GM19438 (cell line): ENCODE data around the gene ZNF322.

ENCODE experiments used
- ATAC-seq: cut with Tn5 transposase; IDR thresholded peaks from one replicate; pipeline ENCODE4 v1.9.1; 2021; ENCODE audit warnings: low read depth; ENCODE audit not compliant: unreplicated experiment

ZNF322 gene

GRCh38 chr6:26623339-26623859 lies 36.1 kb downstream of the ZNF322 start:
- ATAC-seq, result no peak

DNA sequence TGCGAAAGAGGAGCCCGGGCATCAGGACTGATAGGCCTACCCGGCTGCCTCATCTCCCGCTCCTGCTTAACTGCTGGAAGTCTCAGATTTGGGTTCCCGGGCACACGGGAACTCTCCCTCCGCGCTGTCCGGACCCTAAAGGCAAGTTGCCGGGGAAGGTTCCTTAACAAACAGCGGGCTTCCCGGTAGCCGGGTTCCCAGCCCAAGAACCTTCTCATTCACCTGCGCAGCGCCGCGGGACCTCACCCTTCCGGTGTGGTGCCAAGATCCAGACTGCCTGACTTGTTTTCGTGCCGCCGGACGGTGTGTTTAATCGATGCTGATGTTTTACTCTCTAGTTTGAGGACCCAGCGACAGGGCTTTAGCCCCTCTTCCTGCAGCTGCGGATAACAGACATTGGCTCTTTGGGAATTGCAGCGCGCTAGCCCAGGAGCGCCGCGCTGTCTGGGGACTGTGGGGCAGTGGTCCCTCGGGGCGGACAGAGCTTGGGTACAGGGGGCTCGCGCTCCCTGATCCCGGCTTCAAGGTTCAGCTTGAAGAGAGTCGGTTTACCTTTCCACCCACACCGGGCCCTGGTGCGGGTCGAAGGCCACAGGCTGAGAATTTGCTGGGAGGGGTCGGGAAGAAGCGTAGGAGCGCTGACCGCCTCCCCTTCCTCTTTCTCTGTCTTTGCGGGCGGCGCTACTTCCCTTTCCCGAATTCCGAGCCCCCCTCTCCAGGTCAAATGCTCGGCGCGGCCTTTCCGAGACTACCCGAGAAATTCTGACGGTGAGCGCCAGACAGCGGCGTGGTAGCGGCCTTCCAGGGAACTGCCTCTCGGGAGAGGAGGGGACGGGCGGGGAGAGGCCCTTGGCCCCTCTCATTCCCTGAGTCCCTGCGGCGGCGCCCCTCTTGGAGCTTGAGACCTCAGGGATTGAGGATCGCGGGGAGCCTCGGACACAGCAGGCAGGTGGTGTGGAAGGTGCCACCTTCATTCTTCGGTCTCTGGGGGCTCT lies 45.6 kb downstream of the ZNF322 start:
- ATAC-seq, result no peak

DNA sequence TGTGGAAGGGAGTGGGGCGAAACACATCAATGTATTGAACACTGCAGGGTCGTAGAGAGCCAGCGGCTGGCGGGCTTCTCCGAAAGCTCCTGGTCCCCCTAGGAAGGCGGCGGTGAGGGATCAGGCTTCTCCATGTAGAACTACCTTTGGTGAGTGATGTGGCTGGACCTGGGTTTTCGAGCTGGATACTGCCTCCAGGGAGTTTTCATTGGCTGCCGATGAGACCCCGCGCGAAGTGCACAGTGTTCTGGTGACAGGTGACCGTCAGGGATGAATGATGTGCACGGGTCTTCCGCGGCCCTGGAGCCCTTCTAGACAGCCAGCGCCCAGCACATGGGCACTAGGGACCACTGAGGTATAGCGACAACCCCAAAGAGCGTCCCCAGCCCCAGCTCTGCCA lies 46.3 kb downstream of the ZNF322 start:
- ATAC-seq, result no peak

DNA sequence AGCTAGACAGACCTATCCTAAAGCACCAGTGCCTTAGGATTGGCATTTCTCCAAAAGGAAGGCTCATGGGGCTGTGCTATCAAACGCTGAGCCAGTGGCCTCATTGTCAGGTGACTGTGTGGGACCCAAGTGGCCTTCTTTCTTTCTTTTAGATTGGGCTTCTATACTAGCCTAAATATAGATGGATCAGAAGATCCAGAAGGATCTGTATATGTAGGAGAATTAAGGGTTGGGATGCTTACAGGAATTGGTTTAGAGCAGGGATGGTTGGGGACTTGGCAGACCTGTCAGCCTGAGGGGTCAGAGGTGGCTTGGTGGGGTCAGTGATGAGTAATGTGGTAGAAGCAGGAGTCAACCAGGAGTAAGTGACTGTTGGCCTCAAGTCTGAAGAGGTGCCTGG lies 47.9 kb downstream of the ZNF322 start:
- no peak for ATAC-seq

DNA sequence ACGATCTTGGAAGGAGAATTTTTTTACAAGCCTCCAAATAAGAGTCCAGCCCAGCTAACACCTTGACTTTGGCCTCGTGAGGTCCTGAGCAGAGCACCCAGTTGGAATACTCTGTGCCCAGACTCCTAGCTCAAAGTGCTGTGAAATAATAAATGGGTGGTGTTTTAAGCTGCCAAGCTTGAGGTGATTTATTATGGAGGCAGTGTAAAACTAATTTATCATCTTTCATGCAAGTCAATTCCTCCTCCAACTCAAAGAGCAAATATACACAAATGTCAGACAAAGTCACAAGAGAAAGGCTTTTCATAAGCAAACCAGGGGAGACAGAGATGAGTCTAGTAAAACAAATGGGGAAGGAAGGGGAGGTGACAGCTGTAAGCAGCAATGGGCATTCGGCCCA lies 50.1 kb downstream of the ZNF322 start:
- ATAC-seq, result no peak

DNA sequence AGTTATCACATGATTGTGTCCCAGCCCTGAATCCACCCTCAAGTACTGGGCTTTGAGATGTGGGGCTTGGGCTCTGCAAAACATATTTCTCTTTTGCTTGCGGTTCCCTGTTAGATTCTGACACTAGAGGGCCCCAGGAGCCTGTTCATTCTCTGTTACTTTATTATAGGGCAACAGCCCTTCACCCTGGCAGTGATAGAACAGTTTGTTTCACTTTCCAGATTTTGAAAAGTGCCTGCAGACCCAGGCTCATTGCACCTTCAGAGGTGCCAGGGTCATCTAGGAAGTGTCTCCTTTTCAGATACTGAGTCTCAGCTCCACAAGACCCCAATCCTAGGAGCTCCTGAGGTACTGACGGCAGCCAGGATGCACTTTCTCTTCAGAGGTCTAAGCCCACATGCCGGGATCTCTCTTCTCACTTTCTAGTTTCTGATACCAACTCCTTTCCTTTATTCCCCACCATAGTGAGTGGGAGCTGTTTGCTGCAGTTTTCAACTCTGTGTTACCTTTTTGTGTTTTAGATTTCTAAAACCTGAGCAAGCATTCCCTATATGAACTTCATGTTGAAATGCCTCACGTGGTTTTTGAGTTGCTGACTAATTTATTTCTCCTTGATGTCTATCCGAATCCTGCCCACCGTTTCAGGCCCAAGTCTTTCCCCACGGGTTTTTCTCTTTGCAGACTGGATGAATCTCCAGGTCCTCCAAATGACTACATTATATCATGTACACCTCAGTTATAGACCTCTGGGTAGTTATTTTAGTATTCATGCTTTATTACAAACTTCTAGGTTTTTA lies 51.9 kb downstream of the ZNF322 start:
- no peak for ATAC-seq

DNA sequence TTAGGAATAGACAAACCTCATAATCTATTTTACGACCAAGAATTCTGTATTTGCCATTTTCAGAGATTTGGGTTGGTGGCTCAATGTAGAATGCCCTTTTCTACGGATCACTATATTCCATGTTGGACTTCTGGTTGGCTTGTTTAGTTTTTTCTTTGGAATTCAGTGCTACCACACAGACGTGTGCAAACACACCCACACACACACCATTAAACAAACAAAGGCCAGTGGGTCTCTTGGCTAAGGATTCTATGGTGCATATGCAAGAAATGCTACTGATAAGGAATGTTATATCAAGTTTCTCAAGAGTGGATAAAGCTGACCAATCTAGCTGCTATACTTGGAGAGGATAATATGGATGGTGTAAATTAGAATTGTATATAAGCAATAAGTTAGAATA lies 54.7 kb downstream of the ZNF322 start:
- no peak for ATAC-seq

GRCh38 chr6:26604026-26604425 lies 55.5 kb downstream of the ZNF322 start:
- no peak for ATAC-seq

DNA sequence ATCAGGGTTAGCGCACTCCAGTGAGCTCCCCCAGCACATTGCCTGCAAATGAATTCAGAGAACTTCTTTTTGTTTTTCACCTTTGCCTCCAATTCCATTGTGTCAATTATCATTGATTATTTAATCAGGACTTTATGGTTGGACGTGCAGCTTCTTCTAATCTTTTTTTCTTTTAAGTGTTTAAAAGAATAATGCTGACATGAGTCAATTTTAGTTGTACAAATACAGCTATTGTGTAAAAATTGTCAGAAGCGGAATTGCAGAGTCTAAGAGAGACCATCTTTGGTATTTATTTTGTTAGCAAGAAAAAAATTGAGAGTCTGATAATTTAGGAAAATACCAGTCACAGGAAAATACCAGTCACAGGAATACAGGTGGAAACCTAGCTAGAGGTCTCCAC lies 57.3 kb downstream of the ZNF322 start:
- no peak for ATAC-seq

DNA sequence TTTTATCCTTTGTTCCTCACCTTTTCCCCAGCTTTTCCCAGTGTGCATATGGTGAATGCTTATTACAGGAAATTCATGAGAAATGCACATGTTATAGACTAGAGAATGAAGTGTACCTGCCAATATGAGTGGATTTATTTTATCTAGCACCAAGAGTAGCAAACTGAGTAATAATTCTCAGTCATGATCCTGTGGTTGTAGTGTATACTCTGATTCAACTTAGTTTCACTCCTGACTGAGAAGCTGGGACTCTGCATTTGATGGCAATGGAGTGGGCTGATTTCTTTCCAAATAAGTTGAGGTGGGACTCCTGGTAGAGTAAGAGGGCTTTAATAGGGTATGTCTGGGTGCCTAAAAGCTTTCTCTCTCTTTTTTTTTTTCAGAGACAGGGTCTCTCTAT lies 58.8 kb downstream of the ZNF322 start:
- ATAC-seq, result no peak

DNA sequence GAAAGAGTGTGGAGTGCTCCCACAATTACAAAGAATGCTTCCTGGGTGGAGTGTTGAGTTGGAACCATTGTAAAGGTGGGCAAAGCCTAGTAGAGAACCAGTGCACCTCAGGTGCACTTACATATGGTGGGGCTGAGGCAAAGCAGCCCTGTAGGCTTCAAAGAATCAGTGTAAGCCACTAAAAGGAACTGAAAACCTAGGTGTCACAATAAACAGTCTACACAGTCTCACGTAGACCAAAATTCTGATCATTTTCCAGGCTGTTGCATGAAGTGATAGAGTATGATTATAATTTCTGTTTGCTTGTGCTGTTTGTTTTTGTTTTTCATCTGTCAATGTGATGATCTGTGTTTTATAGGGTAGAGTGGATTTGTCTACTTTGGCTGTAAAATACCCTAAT lies 60.0 kb downstream of the ZNF322 start:
- ATAC-seq, result no peak

DNA sequence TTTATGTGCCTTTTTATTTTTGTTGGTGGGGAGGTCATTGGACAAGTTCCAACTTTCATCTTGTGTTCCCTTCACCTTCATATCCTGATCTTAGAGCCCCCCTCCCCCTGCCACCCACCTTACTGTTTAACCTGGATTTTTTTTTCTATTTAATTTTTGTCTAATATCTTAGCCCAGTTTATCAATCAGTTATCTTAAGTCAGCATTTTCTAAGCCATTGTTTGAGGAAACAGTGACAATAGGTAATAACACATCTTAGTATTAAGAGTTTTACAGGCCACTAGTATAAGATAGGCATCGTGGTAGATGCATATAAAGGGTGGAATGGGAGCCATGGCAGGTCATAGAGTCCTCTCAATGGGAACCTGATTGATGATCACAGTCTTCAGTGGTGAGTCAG lies 60.4 kb downstream of the ZNF322 start:
- ATAC-seq, result no peak

DNA sequence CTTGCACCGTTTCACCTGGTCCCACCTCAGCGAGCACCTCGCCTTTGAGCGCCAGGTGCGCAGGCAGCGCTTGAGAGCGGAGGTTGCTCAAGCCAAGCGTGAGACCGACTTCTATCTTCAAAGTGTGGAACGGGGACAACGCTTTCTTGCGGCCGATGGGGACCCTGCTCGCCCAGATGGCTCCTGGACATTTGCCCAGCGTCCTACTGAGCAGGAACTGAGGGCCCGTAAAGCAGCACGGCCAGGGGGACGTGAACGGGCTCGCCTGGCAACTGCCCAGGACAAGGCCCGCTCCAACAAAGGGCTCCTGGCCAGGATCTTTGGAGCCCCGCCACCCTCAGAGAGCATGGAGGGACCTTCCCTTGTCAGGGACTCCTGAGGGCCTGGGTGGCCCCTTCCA lies 61.3 kb downstream of the ZNF322 start:
- ATAC-seq, result no peak

GRCh38 chr6:26597821-26598220 lies 61.7 kb downstream of the ZNF322 start:
- ATAC-seq, result no peak

GRCh38 chr6:26597389-26597766 lies 62.2 kb downstream of the ZNF322 start:
- no peak for ATAC-seq

- ATAC-seq, result peak; percentile 81
Measured at GRCh38 chr6:26596579-26597388, 62.8 kb downstream of the ZNF322 start, which contains the start of gene ABT1. TSS of gene ABT1 (plus strand) at chr6:26596953. CDS start at chr6:26596983, 30 bp downstream.

GRCh38 chr6:26595669-26596269 lies 63.8 kb downstream of the ZNF322 start:
- ATAC-seq, result peak; percentile 64

GRCh38 chr6:26594730-26595632 lies 64.6 kb downstream of the ZNF322 start:
- no peak for ATAC-seq

DNA sequence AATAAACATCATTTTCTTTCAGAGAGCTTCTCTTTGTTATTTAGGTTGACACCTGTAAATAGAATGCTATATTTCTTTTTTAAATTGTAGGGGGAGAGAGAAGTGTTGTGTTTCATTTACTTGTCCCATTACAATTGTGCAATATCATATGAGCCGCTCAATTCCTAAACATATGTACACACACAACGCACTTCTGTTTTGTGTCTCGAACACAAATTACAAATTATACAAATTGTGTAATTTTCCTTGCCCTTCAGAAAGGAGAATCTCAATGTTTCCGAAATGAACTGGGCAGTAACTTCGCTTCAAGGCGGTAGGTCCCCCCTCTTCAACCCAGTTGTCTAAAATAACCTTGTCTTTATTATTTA lies 65.4 kb downstream of the ZNF322 start:
- ATAC-seq, result no peak
